ENCODE measurements around the gene VGLL4.

The VGLL4 gene

DNA sequence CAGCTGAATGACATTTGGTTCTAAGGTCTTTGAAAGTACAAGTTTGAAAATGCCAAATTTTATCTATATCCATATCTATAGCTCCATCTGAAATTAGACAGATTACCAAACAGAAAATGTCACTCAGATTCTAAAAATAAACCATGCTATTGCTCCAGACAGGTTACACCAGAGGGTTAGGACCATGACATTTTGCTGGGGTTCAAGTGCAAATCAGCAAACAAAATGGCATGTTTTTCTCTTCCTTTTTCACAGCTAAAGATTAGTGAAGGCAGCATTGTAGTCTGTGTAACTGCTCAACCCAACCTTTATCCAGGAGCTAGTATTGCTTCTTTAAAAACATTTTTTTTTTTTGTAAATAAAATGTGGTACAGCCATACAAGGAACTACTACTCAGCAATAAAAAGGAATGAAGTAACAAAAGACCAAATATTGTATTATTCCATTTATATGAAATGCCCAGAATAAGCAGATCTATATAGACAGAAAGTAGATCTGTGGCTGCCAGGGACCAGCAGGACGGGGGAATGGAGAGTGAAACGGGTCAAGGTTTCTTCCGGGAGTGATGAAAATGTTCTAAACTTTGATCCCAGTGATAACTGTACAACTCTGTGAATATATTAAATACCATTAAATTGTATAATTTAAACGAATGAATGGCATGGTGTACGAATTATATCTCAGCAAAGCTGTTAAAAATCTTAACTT lies 18.2 kb downstream of the VGLL4 start:
- DNase-seq = no peak

DNA sequence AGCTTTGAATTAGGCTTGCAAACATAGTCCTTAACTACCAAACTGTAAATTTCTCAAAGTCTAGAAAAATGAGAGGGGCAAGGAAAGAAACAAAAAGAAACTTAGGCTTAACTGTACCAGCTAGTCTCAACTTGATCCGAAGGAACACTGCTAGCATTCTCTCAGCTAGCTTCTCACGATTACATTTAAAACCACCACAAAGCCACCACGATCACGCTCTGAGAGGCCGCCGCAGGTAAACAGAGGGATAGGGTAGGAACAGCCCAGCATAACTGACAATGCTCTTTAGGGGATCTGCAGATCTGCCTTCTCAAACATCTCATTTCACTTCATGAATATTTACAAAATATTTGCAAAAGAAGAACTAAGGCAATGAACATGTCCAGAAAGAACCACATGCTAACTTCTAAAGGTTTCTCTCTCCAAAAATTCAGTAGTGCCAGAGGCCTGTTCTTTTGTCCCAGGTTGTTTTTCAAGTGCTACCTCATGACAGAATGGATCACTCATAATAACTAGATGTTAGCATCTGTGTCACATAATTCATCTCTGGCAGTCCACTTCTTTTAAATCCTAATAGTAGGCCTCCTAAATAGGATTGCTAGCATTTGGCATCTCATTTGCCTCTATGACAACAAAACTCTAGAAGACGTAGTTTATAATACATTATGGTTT lies 18.9 kb downstream of the VGLL4 start:
- DNase-seq = no peak

DNA sequence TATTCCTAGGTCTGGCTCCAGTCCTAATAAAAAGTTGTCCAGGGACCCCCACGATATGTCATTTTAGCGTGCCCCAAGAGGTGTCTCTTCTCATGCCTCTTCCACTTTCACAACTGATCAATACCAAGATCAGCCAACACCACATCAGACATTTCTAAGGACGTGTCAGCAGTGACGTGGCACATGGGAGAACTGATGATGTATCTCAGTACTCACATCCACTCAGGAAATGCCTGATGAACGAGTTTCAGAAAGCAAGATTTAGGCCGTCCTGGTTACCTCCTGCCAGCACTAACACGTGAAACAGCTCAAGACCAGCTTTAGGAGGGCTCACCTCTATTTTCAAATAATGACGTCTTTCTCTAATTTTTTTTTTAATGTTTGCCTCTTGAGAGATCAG lies 19.6 kb downstream of the VGLL4 start:
- no peak for DNase-seq

DNA sequence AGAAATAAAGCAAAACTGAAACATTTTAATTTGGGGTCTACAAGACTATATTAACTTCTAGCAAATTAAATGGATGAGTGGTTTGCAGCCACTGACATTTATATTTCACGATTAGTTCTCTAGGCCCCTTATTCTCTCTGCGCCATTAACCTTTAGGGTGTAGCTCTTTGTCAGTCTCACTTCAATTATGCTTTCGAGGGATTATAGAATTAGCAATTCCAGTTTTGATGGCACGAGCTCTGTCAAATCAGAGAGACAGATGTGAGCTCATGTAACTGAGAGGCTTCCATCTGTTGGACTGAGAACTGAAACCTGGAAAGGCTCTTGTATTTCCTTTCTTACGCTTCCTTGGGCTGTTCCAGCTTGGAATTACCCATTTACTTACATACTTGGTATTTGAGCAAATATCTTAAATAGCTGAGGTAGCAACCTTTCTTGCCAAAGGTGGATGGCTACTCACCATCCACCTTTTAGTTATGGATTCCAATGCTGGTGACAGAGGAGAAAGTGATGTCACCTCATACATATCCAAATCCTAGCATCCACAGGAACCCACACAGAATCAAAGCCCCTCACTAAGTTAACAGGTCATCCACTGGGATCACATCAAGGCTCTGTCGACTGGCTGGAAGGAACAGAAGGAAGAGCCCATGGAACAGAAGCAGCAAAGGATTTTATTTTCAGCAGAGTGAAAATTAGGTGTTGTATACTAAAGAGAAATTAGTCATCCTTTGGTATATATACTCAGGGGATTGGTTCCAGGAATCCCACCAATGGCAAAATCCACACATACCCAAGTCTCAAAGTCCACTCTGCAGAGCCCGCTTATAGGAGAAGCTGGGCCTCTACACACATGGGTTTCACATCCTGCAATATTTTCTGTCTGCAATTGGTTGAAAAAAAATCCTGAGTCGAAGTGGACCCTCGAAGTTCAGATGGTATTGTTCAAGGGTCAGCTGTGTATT lies 20.8 kb downstream of the VGLL4 start:
- no peak for DNase-seq

DNA sequence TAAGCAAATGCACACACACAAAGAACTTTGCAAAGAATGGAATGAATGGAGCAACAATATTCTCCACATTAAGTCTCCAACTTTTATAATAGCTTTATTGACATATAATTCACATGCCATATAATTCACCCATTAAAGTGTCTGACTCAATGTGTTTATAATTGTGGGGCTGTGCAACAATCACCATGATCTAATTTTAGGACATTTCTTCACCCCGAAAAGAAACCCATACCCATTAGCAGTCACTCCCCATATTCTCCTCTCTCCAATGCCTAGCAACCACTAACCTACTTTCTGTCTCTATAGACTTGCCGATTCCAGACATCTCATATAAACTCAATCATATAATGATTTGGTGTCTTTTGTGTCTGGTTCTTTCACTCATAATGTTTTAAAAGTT lies 22.6 kb downstream of the VGLL4 start:
- no peak for DNase-seq

DNA sequence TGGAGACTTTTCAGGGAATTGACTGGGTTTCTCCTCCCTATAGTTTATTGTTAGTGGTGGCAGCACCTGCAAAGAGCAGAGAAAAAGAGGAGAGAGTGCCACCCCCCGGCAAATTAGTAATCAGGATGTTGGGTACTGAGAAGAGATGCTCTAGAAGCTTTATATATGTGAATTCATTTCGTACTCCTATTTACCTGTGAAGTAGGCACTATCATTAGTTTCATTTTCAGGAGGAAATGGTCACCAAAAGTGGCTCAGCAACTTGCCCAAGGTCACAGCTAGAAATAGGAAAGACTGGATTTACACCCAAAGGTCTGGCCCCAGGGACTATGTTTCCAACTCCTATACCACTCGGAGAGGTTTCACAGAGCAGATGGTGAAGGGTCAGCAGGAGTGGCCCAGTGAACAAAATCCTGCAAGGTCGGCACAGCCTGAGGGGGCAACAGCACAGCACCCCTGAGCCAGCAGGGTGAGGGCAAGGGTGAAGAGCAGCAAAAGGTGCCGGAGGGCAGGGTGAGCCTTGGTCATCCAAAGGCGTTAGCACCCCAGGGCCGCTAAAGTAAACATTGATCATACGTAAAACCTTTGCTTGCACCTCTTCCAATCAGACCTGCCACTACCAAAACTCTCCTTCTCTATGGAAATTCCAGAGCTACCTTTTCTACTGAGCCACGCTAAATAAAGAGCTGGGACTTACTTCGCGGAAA lies 23.6 kb downstream of the VGLL4 start:
- no peak for DNase-seq

DNA sequence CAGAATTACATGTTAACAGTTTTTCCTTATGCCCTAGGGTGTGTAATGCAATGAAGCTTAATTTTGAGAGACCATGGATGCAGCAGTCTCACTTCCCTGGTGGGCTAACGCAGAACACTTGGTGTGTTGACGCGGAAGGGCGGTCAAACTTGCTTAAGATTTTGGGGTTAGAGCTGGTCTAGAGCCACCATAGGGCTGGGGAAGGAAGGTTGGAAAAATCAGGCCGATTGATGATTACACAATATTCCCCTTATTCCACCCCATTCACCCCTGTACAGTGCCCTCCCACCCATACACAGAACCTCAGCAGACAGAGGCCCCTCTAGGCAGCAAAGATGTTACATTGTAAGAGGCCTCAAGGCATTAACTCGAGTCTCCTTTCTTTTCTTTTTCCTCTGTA lies 24.3 kb downstream of the VGLL4 start:
- DNase-seq = no peak

DNA sequence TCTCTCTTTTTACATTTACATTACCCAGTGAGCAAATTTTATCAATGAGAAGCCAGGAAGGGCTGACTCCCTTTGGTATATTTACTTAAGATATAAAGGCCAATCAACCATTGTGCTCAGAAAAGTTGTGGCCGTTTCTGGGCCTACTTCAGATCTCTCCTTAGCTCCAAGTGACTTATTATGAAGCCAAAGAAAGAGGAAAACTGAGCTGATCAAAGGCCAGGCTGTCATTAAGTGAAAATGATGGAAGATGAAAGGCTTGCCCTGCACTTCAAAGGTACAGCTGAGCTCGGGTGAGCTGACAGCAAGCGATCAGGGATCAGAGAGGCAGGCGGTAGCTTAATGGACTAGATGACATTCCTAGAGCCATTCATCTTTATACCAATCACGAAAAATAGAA lies 24.8 kb downstream of the VGLL4 start:
- DNase-seq = no peak

DNA sequence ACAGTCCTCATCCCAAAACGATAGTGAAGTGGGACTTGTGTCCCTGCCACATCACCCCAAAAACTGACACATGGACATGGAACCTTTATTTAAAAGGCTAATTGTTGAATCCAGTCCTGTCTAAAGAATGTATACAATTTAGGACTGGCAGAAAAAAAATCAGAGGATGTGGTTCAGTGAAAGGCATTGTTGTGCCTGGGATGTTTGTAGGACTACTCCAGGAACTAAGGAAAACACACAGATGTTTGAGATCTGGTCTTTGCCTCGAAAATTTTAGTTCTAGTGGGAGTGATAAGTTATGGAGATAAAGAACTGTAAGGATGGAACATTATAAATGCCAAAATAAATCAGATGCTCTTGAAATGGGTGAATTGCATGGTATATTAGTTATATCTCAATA lies 27.2 kb downstream of the VGLL4 start:
- no peak for DNase-seq

DNA sequence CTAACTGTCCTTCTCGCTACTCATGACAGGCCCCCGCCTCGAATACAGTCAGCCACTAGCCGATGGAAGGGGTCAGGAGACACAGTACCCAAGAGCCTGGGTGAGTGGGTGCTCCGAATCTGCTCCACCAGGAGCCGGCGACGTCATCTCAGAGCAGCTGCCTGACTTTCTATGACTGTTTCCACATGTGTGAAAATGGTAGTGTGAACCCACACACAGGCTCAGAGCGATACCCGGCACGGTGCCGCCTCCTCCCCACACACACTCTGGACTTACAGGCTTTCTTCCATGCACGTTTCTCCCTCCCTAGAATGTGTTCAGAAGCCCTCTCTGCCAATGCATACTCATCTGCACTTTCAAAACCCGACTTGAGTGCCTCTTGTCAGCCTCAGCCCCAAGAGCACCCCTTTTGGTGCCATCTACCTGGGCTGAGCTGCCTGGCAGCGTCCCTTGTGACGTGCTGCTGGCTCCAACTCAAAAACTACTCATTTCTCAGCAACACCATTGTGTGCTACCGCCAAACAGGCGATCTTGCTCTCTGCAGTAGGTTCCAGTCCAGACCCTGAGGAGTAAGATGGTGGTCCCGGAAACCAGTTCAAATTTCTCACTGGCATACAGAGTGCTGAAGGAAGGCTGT lies 29.7 kb downstream of the VGLL4 start:
- no peak for DNase-seq

DNA sequence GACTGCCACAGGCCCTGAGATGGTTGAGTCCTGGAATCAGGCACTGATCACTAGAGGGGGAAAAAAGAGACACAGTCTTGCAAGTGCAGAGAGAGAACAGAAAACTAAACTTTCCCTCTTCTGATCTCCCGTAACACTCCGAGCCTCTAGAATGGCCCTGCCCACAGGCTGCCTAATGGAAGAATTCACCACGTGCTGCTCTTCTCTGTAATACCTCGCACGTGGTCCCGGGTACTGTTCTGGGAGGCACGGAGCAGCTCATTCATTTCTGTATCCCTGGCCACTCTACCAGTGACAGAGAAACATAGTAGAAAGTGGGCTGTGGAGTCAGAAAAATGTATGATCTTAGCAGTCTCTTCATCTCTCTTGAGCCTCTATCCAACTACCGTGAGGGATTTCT lies 30.4 kb downstream of the VGLL4 start:
- no peak for DNase-seq

DNA sequence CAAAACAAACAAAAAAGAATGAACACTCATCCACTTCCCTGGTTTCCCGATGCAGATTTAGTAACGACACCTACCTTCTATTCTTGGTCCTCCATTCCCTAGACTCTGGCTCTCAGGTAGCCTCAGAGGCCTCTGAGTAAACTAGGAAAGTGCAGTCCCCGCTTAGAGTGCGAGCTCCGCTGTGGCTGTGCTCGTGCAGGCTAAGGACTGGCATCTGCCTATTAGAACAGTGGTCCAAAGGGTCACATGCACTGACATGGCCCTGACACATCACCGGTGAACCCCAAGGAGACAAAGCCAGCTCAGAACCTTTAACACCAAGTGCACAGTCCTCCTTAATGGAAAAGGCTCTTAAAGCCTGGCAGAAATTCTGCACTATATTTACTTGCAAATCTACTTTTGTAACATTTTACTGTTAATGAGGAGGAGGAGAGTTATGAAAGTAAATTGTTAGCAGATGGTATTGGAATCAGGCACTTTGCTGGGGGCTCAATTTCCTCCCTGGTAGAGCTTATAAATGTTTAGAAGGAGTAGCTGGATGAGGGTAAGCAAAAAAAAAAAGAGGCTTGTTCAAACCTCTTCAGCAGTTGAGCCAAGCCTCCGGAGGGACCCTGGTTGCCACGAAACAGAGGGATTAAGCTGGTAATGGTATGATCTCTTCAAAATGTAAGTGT lies 31.1 kb downstream of the VGLL4 start:
- no peak for DNase-seq

DNA sequence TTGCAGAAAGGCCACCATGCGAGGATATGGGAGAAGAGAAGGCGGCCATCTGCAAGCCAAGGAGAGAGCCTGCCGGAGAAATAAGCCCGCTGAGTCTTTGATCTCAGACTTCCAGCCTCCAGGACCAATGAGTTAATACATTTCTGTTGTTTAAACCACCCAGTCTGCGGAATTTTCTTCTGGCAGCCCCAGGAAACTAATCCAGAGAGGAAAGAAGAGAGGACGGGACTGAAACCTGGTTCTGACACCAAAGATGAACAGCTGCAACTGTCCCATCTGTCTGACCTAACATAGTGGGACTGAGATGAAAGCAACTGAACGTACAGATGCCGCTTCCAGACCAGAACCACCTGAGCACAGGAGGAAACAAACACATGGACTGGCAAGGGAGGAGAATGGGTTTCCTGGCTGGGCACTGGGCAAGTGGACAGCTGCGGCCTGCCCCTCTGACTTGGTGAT lies 32.3 kb downstream of the VGLL4 start:
- no peak for DNase-seq

DNA sequence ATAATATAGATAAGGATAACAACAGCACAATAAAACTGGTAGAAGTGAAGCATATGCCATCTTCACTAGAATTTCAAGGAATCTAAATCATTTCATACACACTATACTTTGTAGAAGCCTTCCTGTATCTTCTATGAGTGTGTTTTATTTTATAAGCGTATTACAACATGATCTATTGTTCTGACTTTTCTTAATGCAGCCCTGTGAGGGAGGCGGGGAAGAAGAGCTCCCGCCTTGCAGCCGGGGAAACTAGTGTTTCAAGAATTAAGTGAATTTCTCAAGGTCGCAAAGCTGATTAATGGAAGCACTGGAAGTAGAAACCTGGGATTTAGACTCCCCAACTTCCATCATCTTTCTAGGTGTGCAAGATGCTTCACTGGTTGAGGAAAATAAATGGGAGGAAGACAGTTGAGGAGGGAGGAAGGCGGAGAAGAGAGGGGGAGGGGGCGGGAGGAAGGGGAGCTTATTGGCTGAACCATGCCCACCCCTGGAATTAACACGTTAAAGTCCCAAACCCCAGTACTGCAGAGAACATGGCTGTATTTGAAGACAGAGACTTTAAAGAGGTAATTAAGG lies 32.9 kb downstream of the VGLL4 start:
- DNase-seq = no peak

DNA sequence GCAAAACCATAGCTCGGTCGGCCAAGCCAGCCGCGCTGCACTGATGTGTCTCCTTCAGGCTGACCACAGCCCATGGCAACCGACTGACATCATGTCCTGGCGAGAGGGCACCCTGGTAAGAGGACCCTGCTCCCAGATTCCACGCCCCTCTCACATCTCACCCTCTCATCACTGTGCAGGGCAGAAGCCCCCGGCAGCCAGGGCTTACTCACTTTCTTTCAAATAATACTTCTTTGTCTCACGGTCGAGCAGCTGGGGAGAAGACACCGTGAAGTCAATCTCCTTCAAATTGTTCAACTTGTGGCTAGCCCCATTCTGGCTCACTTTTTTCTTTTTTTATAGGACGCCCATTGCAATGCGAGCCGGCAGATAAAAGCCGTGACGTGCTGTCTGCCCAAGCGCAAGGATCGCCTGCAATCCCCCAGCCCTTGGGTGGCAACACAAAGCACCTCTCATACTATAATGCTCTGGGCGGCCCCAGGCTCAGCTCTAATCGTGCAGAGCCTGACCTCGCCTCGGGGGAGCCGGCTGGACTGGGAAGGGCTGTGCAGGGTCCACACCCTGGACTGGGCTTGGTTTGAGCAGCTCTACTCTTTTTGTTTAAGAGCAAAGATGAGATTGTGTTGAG lies 33.6 kb downstream of the VGLL4 start:
- DNase-seq = no peak

DNA sequence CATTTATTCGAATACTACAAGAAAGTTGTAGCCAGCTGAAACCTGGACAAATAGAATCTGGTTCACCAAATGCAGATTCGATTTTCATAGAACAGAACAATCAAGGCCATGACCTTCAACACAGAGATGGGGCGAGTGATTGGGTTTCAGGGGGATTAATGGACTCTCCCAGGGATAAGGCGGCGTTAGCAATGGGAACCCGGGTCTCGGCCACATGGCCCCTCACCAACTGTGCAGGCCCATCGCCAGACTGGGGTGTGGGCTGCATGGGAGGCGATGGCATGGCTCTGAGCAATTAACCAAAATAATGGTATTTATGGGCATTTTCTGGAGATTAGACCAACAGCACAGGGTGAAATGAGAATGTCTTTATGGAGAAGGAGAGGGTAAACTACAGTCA lies 34.2 kb downstream of the VGLL4 start:
- no peak for DNase-seq

DNA sequence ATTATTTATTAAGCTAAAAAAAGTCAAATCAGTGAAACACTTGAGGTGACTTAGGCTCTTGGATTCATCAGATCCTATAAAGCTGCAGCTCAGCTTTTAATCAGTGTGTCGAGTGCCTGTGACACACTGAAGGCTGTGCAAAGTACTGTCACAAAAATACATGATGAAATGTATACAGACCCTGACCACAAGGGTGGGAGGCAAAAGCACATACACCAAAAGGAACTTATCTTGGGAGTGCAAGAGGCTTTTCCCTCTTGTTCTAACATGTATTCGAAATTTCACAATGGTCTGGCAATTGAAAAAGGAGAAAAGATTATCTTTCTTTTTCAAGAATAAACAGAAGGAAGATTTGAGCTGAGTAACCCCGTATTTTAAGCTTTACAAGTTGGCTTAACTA lies 35.9 kb downstream of the VGLL4 start:
- no peak for DNase-seq

DNA sequence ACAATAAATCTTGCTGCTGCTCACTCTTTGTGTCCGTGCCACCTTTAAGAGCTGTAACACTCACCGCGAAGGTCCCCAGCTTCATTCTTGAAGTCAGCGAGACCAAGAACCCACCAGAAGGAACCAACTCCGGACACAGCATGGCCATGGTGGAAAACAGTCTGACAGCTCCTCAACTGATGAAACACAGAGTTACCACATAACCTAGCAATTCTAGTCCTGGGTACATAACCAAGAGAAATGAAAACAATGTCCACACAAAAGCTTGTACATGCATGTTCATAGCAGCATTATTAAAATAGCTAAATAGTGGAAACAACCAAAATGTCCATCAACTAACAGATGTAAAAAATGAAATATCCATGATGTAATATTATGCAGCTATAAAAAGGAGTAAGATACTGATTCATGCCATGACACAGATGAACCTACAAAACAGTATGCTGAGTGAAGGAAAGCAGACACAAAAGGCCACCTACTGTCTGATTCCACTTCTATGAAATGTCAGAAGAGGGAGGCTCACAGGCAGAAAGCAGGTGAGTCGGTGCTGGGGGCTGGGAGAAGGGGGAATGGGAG lies 36.8 kb downstream of the VGLL4 start:
- no peak for DNase-seq

DNA sequence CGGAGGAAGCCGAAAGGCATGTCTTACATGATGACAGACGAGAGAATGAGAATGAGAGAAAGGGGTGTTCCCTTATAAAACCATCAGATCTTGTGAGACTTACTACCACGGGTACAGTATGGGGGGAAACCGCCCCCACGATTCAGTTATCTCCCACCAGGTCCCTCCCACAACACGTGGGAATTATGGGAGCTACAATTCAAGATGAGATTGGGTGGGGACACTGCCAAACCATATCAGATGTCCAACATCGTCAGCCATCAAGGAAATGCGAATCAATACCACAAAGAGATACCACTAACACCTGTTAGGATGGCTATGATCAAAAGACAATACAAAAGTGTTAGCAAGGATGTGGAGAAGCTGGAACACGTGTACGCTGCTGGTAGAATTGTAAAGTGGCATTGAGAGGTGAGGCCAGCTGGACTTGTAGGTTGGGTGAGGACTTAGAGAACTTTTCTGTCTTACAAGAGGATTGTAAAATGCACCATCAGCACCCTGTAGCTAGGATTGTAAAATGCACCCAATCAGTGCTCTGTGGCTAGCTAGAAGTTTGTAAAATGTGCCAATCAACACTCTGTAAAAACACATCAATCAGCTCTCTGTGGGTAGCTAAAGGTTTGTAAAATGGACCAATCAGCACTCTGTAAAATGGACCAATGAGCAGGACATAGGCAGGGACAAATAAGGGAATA lies 37.5 kb downstream of the VGLL4 start:
- DNase-seq = no peak

DNA sequence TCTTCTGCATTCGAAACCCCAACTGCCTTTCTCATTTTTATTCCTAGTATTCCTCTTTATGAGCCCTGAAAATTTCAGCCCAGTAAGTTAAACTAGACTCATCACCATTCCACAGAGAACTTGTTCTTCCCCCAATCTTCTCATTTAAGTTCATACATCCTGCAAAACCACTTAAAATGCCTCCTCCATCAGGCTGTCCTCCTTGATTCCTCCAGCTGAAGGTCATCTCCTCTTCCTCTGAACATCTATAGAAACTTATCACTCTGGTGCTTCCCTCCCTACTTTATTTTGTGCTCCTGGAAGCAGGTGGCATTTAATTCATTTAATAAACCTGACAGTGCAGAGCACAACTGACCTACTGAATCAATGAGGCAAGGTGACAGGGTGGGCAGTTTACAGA lies 38.3 kb downstream of the VGLL4 start:
- DNase-seq = no peak

Data from NCI-H748 treated with DMSO at 0.1 percent for 48 hours (cell line).